ENCODE measurements around the gene DYNLT2B.

- no peak for TF ChIP-seq POLR2A (IDR thresholded peaks at IDR 0.05)
- TF ChIP-seq, protein P1, sequence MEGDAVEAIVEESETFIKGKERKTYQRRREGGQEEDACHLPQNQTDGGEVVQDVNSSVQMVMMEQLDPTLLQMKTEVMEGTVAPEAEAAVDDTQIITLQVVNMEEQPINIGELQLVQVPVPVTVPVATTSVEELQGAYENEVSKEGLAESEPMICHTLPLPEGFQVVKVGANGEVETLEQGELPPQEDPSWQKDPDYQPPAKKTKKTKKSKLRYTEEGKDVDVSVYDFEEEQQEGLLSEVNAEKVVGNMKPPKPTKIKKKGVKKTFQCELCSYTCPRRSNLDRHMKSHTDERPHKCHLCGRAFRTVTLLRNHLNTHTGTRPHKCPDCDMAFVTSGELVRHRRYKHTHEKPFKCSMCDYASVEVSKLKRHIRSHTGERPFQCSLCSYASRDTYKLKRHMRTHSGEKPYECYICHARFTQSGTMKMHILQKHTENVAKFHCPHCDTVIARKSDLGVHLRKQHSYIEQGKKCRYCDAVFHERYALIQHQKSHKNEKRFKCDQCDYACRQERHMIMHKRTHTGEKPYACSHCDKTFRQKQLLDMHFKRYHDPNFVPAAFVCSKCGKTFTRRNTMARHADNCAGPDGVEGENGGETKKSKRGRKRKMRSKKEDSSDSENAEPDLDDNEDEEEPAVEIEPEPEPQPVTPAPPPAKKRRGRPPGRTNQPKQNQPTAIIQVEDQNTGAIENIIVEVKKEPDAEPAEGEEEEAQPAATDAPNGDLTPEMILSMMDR (IDR thresholded peaks at IDR 0.05): no peak
- no peak for TF ChIP-seq EP300 (IDR thresholded peaks at IDR 0.05)
- TF ChIP-seq POLR2AphosphoS5 (IDR thresholded peaks at IDR 0.05): no peak
Observed at GRCh38 chr3:196281962-196282361, 36.1 kb downstream of the DYNLT2B start.

All from stomach (tissue), 4 donors.